Measurements from ENCODE around the gene EPN2. TPM values are rescaled to one million over a fixed set of nuclear protein-coding genes. Genes with fewer than 3 reads are reported as not detected.
"Not testable (repeated sequence)": the region's sequence is repeated elsewhere in the genome, so short reads cannot be mapped to it uniquely, and the experiment has no call there.

EPN2 gene
- total RNA-seq, 2 donors from 2014 or later: 28.8 to 67.7 TPM

DNA sequence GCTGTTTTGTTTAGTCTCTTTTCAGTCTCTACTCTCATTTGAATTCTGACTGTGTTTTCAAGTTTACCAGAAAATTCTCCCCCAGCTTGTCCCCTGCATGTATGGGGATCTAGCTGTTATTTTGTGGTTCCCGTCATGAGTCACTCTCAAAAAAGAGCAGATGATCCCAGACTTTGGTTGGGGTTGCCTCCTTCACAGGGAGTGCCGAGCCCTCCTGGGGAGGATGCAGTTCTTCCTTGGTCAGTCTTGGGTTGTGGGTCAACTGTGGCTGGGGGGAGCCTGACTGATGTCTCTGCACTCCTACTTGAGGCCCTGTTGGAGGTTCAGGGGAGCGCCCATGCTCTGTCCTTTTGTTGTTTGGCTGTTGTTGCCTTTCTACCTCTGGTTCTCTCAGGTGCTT lies 37.7 kb downstream of the EPN2 start:
- no peaks in the 10 kb centered on the region for H3K36me3 ChIP-seq
- peaks cover 10% of the 10 kb centered on the region for H3K4me1 ChIP-seq (replicated peaks)
- no peaks in the 10 kb centered on the region for H3K9me3 ChIP-seq
- H3K4me3 ChIP-seq: no peak overlapping the region
- DNase-seq (ENCODE audit: low spot score): no peak
- H3K27me3 ChIP-seq (replicated peaks; ENCODE audit: insufficient read depth): no peaks in the 10 kb centered on the region
- intact Hi-C loops (cut with DNase I): no loop called here
- TF ChIP-seq, protein P1, sequence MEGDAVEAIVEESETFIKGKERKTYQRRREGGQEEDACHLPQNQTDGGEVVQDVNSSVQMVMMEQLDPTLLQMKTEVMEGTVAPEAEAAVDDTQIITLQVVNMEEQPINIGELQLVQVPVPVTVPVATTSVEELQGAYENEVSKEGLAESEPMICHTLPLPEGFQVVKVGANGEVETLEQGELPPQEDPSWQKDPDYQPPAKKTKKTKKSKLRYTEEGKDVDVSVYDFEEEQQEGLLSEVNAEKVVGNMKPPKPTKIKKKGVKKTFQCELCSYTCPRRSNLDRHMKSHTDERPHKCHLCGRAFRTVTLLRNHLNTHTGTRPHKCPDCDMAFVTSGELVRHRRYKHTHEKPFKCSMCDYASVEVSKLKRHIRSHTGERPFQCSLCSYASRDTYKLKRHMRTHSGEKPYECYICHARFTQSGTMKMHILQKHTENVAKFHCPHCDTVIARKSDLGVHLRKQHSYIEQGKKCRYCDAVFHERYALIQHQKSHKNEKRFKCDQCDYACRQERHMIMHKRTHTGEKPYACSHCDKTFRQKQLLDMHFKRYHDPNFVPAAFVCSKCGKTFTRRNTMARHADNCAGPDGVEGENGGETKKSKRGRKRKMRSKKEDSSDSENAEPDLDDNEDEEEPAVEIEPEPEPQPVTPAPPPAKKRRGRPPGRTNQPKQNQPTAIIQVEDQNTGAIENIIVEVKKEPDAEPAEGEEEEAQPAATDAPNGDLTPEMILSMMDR (IDR thresholded peaks at IDR 0.05): no peak
- TF ChIP-seq POLR2A (IDR thresholded peaks at IDR 0.05): no peak
- no peak for TF ChIP-seq POLR2AphosphoS5 (IDR thresholded peaks at IDR 0.05)
- no peak overlapping the region for H3K27ac ChIP-seq
- WGBS: 89% methylated on average over 3 of the region's 3 CpGs

- no peak overlapping the region for H3K4me3 ChIP-seq
- no peak overlapping the region for H3K27ac ChIP-seq
- no peak for DNase-seq (ENCODE audit: low spot score)
- peaks cover 3% of the 10 kb centered on the region for H3K4me1 ChIP-seq (replicated peaks)
- no peaks in the 10 kb centered on the region for H3K9me3 ChIP-seq
- TF ChIP-seq, protein P1 (IDR thresholded peaks at IDR 0.05): no peak
- TF ChIP-seq POLR2A (IDR thresholded peaks at IDR 0.05) (no peak), POLR2AphosphoS5 (IDR thresholded peaks at IDR 0.05) (no peak)
- H3K36me3 ChIP-seq: no peaks in the 10 kb centered on the region
- intact Hi-C loops (cut with DNase I): no loop called here
- WGBS: 95% methylated on average over 3 of the region's 3 CpGs
- no peaks in the 10 kb centered on the region for H3K27me3 ChIP-seq (replicated peaks; ENCODE audit: insufficient read depth)
These were observed 38.4 kb downstream of the EPN2 start for GRCh38 chr17:19275457-19276127.

DNA sequence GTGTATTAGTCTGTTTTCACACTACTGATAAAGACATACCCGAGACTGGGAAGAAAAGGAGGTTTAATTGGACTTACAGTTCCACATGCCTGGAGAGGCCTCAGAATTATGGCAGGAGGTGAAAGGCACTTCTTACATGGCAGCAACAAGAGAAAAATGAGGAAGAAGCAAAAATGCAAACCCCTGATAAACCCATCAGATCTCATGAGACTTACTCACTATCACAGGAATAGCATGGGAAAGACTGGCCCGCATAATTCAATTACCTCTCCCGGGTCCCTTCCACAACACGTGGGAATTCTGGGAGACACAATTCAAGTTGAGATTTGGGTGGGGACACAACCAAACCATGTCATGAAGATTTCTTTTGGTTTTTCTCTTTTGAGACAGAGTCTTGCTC lies 41.1 kb downstream of the EPN2 start:
- intact Hi-C loops (cut with DNase I); H3K27ac ChIP-seq: not testable (repeated sequence)

GRCh38 chr17:19278729-19279128 lies 41.6 kb downstream of the EPN2 start:
- no peaks in the 10 kb centered on the region for H3K4me1 ChIP-seq (replicated peaks)

More for the DNA sequence above, 41.1 kb downstream of the EPN2 start:
- 89% methylated on average over 4 of the region's 4 CpGs for WGBS
- DNase-seq (ENCODE audit: low spot score); H3K4me1 ChIP-seq (replicated peaks); H3K27me3 ChIP-seq (replicated peaks; ENCODE audit: insufficient read depth); H3K4me3 ChIP-seq; H3K36me3 ChIP-seq; H3K9me3 ChIP-seq: not testable (repeated sequence)

GRCh38 chr17:19281161-19281560 lies 44.0 kb downstream of the EPN2 start:
- Histone ChIP-seq H3K27ac (no peak overlapping the region), H3K4me1 (replicated peaks) (peaks cover 7% of the 10 kb centered on the region), H3K9me3 (no peaks in the 10 kb centered on the region), H3K27me3 (replicated peaks; ENCODE audit: insufficient read depth) (no peaks in the 10 kb centered on the region), H3K36me3 (no peaks in the 10 kb centered on the region), H3K4me3 (no peak overlapping the region)
- WGBS: 48% methylated on average over 3 of the region's 3 CpGs
- no peak for DNase-seq (ENCODE audit: low spot score)
- TF ChIP-seq POLR2AphosphoS5 (IDR thresholded peaks at IDR 0.05) (no peak), POLR2A (IDR thresholded peaks at IDR 0.05) (no peak)
- TF ChIP-seq, protein P1 (IDR thresholded peaks at IDR 0.05): no peak
- intact Hi-C loops (cut with DNase I): no loop called here

More at GRCh38 chr17:19278729-19279128, 41.6 kb downstream of the EPN2 start:
- Histone ChIP-seq H3K36me3 (no peaks in the 10 kb centered on the region), H3K27me3 (replicated peaks; ENCODE audit: insufficient read depth) (no peaks in the 10 kb centered on the region), H3K4me3 (no peak overlapping the region), H3K27ac (no peak overlapping the region), H3K9me3 (no peaks in the 10 kb centered on the region)
- intact Hi-C loops (cut with DNase I): no loop called here
- TF ChIP-seq POLR2A (IDR thresholded peaks at IDR 0.05) (no peak), POLR2AphosphoS5 (IDR thresholded peaks at IDR 0.05) (no peak)
- TF ChIP-seq, protein P1 (IDR thresholded peaks at IDR 0.05): no peak
- WGBS: 95% methylated on average over 6 of the region's 6 CpGs
- no peak for DNase-seq (ENCODE audit: low spot score)
